Measurements from ENCODE around the gene CASS4.
"Not testable (repeated sequence)": the region's sequence is repeated elsewhere in the genome, so short reads cannot be mapped to it uniquely, and the experiment has no call there.

The CASS4 gene, protein sequence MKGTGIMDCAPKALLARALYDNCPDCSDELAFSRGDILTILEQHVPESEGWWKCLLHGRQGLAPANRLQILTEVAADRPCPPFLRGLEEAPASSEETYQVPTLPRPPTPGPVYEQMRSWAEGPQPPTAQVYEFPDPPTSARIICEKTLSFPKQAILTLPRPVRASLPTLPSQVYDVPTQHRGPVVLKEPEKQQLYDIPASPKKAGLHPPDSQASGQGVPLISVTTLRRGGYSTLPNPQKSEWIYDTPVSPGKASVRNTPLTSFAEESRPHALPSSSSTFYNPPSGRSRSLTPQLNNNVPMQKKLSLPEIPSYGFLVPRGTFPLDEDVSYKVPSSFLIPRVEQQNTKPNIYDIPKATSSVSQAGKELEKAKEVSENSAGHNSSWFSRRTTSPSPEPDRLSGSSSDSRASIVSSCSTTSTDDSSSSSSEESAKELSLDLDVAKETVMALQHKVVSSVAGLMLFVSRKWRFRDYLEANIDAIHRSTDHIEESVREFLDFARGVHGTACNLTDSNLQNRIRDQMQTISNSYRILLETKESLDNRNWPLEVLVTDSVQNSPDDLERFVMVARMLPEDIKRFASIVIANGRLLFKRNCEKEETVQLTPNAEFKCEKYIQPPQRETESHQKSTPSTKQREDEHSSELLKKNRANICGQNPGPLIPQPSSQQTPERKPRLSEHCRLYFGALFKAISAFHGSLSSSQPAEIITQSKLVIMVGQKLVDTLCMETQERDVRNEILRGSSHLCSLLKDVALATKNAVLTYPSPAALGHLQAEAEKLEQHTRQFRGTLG

DNA sequence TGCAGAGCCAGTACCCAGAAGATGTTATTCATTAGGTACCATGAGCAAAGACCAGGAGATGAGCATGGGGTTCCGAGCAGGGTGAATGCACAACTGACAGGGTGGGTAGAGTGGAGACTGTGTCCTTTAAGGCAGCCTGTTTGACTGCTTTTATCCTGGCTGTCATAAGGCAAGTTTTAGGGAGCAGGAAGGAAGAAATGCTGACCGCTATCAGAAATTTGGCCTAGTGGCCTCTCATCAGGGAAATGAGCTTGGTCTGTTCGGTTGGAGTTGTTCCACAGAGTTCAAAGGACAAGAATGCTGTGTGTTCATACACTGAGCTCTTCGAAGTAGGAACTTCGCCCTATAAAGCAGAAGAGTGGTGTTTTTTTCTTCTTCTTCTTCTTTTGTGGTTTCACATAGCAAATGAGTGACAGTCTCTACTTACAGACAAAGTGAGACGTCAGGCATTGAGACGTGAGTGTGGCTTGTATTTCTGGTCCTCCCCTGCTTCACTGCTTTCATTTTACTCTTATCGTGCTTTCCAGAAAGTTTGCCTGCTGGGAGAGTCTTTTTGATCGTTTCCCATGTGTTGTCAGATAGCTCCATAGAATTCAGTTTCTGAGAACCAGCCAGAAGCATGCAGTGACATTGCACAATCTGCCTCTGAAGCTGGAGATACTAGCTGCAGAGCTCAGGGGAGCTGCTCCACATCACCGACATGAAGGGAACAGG, at the start of gene CASS4:
CASS4 (plus strand) TSS at position 502 of the 714 bp plus-strand sequence; CDS start at position 701, 199 bp downstream.
- peak in 1 of 2 donors; percentile 82 for DNase-seq

DNA sequence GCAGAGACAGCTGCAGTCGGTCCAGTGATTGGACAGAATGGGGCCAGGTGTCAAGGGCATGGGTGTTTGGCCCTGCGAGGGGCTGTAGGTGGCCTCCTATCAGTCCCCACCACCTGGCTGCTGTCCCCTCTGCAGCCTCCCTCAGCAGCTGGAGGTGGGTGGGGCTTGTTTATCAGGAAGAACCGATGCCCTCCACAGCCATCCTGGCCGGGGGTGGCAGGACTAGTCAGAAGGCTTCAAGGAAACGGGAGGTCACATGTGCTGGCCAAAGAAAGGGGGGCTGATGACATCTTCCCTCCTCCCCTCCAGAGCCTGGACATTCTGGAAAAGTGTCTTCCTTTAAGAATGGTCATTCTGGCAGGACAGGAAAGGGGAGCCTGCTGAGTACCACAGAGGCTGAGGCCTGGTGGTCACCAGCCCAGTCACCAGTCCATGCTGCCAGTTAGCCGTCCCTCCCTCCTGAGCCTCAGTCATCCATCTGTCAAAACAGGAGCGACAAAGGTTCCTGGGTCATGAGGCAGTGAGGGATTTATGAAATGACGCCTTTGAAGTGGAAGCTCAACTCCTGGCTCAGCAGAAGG, 49.1 kb upstream of the CASS4 start:
- no peak for DNase-seq

DNA sequence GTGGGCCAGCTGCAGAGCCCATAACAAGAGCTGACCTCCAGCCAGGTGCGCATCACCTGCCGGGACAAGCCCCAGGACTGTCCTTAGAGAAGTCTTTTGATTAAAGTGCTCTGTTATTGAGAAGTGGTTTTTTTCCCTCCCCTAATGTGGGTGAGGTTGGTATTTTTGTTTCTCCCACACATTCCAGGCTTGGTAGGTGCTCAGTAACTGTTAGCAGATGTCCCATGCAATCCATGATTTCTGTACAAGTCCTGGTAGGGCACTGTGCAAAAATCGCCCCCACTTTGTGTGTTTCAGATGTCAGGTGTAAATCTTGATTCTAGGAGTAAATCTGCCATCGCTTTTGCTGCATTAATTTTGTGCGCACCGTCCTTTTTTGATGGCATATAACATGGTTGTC, 48.6 kb upstream of the CASS4 start:
- no peak for DNase-seq

DNA sequence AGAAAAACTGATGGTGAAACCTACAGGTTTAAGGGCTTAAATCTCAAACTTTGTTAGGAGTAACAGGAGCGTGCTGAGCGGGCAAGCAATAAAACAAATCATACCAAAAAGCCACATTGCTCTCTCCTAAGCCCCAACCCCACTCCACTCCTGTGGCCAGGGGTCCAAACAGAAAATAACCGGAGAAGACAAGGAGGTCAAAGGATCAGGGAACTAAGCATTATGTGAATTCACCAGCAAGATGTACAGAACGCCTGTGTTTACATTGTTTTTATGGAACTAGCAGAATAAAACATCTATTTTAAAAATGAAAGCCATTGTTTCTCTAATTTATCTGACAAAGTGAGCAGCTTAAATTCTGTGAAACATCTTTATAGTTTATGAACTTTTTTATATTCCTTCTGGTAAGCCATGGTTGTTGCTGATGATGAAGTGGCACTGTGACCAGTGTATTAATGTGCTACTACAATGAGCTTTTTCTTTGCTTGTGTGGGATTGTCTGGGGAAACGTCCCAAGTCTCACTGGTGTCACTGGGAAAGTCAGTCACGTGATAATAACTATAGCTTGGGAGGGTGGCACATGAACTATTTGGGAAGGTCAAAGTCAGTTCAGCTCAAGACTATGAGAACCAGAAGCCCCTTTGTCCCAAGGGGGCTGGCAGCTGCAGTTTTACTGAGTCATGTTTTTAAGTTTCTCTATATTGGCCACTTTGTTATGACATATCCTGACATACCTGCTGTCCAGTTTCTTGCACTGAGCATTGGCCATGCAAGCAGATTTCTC, 43.5 kb upstream of the CASS4 start:
- DNase-seq: no peak

DNA sequence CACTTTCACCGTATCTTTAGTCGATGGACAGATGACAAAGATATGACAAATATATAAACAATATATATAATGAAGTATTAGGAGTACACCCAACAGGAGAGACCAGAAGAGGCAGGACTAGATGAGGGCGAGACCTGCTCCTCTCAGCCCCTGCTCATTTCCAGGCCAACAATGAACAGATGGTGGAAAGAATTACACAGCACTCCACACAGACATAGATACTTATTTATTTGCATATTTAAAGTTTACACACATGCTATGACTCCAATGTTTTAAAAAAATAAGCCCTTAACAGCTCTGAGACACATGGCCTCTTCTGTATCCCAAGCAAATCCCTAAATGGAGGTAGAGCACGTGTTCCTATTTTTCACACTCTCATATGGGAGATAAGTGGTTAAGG, 42.9 kb upstream of the CASS4 start:
- no peak for DNase-seq

DNA sequence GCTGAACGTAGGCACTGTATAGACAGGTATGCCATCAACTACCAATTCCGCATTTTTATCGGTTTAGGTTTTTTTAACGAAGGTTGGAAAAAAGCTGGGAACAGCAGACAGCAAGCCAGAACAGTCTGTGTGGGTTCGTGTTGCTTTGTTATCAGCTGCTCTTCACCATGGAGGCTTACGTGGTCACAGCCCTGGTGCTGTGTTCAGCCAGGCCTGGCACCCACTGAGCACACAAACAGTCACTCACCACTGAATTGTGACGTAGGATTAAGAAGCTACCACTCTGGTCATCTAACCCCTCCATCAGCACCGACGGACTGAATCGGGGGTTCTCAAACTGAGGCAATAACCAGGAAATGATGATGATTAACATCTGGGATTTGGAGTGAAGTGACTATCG, 40.1 kb upstream of the CASS4 start:
- DNase-seq: no peak

DNA sequence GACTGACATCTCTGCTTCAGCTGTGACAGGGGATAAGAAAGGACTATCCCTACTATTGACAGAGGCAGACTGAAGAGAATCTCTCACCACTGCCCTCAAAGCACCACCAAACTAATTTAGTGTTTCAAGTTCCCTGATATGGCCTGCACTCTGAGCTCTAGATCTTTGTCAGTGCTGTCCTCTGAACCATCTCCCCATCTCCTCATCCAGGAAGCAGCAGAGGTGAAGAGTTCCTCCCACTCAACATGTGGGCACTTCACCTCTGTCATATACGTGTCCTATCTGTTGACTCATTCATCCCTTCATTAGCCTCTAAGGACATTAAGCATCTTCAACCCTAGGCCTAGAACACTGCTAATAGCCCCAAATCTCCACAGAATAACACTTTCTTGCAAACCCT, 39.2 kb upstream of the CASS4 start:
- no peak for DNase-seq

DNA sequence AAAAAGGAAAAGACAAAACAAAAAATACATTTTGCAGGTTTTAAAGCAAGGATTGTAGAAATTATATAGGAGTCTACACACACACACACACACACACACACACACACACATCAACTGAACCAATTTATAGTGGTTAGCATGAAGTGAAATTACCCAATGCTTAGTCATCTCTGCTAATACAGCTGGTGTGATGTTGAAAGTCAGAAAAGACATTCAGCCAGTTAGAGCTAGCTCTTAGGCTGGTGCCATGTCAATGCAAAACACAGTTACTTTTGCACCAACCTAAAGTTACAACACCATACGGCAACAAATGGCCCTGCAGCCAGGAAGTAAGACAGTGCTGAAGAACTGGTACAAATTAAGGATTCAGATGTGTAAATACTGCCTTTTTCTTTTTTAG, 38.1 kb upstream of the CASS4 start:
- DNase-seq: peak in 1 of 2 donors; percentile 64

DNA sequence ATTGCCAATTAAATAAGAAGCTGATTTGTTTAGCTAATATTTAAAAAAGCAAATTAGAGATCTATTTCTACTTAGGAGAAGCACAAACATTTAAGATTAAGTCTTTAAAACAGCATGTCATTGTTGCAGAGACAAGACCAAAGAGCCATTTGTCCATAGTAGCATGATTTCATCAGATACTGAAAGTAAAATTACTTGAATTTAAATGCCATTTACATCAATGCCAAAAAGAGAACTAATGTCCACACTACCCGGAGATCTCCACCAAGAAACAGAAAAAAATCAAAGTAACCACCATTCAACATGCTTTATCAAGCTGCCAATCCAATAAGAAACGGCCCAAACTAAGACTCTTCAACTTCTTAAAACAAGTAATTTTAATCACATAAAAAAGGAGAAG, 35.7 kb upstream of the CASS4 start:
- DNase-seq: no peak

DNA sequence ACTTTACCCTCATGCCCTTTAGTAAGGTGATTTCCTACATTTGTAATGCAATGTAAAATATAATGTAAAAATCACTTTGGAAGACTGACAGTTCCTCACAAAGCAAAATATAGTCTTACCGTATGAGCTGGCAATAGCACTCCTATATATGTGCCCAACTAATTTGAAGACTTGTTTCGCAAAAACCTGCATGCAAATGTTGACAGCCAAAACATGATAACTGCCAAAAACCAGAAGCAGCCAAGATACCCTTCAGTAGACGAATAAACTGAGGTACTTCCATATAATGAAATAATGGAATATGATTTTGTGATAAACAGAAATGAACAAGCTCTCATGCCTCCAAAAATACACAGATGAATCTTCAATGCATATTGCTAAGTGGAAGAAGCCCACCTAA, 33.7 kb upstream of the CASS4 start:
- no peak for DNase-seq

DNA sequence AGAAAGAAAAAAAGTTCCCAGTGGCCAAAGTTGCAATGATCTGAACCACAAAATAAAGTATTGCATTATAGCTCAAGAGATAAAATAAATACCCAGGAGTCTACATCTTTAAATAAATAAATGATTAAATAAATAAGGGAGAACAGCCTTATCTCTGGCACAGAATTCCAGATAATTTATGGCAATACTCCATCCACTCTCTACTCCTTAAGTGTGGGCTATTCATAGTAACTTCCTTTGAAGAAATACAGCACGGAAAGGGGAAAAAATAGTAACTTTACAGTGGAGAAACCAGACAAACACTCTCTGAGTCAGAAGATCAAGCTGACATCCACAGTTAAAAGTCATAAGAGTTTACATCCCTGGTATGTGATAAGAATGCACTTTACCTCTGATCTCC, 31.7 kb upstream of the CASS4 start:
- no peak for DNase-seq

DNA sequence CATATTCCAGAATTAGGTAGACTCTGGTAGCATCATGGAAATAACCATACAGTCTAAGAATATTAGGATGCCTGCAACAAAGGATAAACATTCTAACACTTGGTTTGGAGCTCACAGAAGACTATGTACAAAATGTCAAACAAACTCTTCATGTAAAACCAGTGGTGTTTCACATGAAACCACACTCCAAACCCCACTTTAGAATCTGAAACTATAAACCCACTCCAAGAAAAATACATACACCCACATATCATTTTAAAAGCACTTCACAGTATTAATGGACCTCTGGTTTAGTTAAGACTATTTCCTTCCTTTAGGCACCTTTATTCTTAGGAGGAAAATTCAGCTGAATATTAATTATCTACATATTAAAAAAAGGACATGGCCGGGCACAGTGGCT, 30.6 kb upstream of the CASS4 start:
- DNase-seq: no peak

DNA sequence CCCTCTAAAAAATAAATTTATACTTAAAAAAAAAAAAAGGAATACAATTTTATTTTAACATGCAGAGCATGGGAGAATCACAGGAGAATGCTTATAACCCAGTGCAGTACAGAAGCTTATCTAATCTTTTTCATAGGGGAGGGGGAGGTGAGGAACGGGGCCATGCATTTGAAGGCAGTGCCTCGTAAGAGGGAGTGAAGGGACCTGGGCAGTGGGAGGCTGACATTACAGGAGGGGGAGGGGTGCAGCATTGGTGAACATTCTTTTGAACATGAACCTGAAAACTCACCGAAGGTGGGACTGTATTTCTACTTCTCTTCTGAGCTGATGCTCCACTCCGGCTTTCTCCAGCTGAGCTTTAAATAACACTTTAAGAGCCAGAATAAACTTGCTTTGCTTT, 29.4 kb upstream of the CASS4 start:
- DNase-seq: no peak

DNA sequence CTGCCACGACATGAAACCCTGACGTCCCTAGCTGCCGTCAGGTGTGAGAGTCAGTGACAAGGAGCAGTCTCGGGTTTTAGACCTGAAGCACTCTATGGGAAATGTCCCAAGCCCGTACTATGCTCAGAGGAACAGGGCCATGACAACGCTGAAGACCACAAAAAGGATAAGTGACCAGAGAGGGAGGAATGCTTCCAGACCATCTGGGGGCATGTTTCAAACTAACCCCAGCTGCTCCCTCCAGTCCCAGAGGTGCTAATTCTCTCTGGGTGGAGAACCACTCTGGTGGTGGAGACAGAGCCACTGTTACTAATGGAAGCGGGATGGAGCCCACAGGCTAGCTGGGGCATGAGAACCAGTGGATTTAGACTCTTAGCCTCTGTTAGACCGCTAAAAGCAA, 28.7 kb upstream of the CASS4 start:
- no peak for DNase-seq

DNA sequence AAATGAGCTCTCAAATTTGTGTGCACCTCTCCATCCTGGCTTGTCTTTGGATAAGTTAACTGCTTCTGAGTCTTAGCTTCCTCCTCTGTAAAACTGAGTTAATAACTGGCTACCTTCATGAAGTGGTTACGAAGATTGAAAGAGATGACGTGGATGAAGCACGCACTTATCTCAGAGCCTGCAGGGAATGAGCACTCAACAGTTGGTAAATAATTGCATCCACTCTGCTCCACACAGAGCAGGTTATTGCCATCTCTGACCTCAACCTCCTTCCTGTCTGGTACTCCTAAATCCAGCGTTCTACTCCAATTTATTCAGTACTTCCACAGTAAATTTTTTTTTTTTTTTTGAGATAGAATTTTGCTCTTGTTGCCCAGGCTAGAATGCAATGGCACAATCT, 26.9 kb upstream of the CASS4 start:
- no peak for DNase-seq

DNA sequence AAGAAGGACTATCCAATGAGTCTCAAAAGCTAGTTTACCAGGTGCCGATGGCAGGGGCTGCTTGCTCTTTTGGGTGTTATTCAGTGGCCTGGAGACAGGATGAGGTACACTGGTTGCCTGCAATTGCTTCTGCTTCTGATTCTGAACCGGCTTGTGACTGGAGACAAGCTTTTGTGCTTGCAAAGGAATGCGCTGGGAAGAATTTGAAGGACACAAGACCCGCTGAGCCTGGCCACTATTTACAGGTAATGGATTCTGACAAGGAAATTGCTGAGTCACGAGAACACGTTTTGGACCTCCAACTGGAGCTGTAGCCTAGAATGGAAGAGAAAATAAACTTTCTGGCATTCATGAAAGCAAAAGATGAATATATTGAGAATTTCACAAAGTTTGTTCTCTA, 25.8 kb upstream of the CASS4 start:
- DNase-seq: no peak

DNA sequence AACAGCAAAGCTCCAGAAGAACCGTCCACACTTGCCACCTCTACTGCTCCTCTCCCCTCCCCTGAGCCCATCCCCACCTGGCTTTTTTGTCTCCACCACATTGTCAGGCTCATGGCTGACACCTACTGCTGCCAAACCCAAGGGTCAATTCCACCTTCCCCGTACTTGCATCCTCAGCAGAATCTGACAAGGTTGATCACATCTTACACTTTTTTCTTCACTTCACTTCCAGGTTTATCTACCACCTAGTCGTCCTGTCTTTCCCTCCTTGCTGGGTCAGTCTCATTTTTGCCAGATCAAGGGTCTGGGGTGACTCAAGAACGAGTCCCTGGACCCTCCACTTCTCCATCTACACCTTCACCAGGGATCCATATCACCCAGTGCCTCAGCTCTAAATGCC, 23.2 kb upstream of the CASS4 start:
- DNase-seq: no peak

DNA sequence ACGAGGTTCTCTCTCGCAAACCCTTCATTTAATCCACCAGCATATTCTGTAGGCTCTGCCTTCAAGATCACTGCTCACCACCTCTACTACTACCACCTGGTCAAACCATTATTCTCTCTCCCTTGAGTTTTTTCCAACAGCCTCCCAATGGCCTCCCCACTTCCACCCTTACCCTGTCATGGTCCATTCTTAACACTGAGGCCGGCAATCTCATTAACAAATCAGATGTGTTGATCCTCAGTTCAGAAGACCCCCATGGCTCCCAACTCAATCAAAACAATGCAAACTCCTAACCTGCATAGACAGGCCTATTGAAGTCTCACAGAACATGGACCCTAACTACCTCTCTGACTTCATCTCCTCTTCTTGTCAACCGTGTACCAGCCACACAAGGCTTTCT, 22.3 kb upstream of the CASS4 start:
- no peak for DNase-seq

DNA sequence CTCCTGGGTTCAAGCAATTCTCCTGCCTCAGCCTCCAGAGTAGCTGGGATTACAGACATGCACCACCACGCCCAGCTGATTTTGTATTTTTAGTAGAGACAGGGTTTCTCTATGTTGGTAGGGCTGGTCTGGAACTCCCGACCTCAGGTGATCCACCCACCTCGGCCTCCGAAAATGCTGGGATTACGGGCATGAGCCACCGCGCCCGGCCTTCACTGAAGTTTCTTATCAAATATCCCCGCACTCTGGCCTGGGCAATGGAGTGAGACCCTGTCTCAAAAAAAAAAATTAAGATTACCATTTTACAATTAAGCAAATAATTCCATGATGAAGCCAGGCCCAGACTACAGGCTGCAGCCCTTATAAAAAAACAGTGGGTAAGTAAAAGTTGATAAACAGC, 21.7 kb upstream of the CASS4 start:
- DNase-seq: not testable (repeated sequence)

DNA sequence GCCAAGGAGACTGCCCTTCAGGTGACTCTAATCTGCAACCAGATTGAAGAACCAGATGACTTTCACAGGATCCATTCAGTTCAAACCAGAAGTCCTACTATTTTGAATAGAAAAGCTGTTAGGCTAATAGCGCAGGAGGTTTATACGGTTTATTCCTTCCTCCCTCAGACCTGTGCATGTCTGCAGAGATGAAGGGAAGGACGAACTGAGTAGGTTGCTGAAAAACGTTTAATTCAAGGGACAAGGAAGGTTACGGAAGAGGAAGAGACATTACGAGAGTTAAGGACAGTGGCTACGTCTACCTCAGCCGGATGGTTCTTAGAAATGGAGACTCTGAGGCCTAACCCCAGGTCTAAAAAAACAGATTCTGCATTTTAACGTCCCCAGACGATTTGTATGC, 21.0 kb upstream of the CASS4 start:
- DNase-seq: no peak

DNA sequence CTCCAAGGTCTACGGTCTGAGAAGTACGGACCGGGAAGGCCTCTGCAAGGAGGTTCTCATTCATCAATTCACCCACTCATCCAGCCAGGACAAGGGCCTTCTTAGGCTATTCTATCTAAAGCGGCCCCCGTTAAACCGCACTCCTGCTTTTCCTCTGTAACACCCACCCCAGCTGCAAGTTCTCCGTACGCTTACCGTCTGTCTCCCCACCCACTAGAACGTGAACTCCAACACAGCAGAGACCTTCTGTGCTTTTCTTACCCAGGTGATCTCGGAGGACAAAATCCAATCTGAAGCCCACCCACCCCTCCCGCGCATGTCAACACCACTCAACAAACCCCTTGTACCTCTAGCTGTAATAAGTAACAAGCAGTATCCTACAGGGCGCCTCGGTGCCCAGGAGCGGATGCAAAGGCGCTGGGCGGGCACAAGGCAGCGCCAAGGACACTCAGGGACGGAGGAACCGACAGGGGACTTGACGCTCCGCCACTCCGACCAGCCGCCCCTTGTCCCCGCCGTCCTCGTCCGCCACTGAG, 20.4 kb upstream of the CASS4 start:
- DNase-seq: no peak

All from bone marrow (tissue), 2 donors.